AG04450 (cell line): ENCODE measurements around the gene FFAR2. TPM values are rescaled to one million over a fixed set of nuclear protein-coding genes. Genes with fewer than 3 reads are reported as not detected.

Experiments
- CTCF ChIA-PET: fragments of 300-600, 350-600 bp; formaldehyde crosslinking; extraction: SDS; loops from one replicate; lab custom pipeline; 2022; ENCODE audit warnings: antibody characterized with exemption, inconsistent platforms; lab: Charles Lee
- POLR2A ChIA-PET: fragments of 350-600 bp; formaldehyde crosslinking; extraction: SDS; loops from one replicate; lab custom pipeline; 2021; ENCODE audit warnings: antibody characterized with exemption, inconsistent platforms; lab: Yijun Ruan, JAX
- DNase-seq: peaks from one replicate; pipeline ENCODE4 v3.0.0-alpha.2; 2011; ENCODE audit warnings: low read depth, low spot score
- H3K27ac ChIP-seq: one replicate; pipeline ENCODE4 v1.5.1; 2012; ENCODE audit warnings: low read depth, low read length, control low read depth
- H3K27me3 ChIP-seq: one replicate; pipeline ENCODE4 v1.6.0; 2012; ENCODE audit warnings: low read length; ENCODE audit not compliant: control insufficient read depth, insufficient read depth
- H3K4me3 ChIP-seq: 2 replicates; pipeline ENCODE4 v1.5.1; 2011; ENCODE audit warnings: mild to moderate bottlenecking, low read depth, low read length, control low read depth
- H3K9me3 ChIP-seq: 2 replicates; pipeline ENCODE4 v1.5.1; 2012; ENCODE audit warnings: low read length; ENCODE audit not compliant: control insufficient read depth, insufficient read depth
- CTCF ChIP-seq: IDR thresholded peaks from 2 replicates; pipeline ENCODE4 v1.5.1; 2011; ENCODE audit warnings: low read depth, low read length, control low read depth, inconsistent platforms
- polyA plus RNA-seq: library from polyadenylated mRNA; depleted of rRNA; stranded (reverse); fragments of >200 nt; gene quantifications from 2 replicates; pipeline ENCODE4 v1.2.3, GENCODE V29; 2011

Gene FFAR2
- polyA plus RNA-seq, 1 experiment: not detected

- TF ChIP-seq CTCF: no peak
- POLR2A ChIA-PET: interaction anchor here (0.6 kb wide), 1 partner anchor 215 kb away, joined by 3 read pairs; no protein-coding TSS in a partner anchor
- peaks cover 5% of the 10 kb centered on the region for H3K27me3 ChIP-seq
- no peak for DNase-seq
- no peak overlapping the region for H3K27ac ChIP-seq
- CTCF ChIA-PET: no interaction called here
- no peaks in the 10 kb centered on the region; the same call in 1 of the 2 replicates for H3K9me3 ChIP-seq
- H3K4me3 ChIP-seq: no peak overlapping the region
These were observed 3.3 kb upstream of the FFAR2 start for GRCh38 chr19:35444735-35445134.

GRCh38 chr19:35445826-35446593 is 2.0 kb upstream of the FFAR2 start:
- DNase-seq: no peak
- Histone ChIP-seq H3K9me3 (no peaks in the 10 kb centered on the region; the same call in 1 of the 2 replicates), H3K27me3 (peaks cover 7% of the 10 kb centered on the region), H3K4me3 (no peak overlapping the region), H3K27ac (no peak overlapping the region)
- ChIA-PET POLR2A (no interaction called here), CTCF (no interaction called here)
- no peak for TF ChIP-seq CTCF

- no peak for TF ChIP-seq CTCF
- H3K27me3 ChIP-seq: peaks cover 7% of the 10 kb centered on the region
- H3K4me3 ChIP-seq: no peak overlapping the region
- DNase-seq: no peak
- ChIA-PET CTCF (no interaction called here), POLR2A (interaction anchor here (0.7 kb wide), 1 partner anchor 105 kb away, joined by 5 read pairs; no protein-coding TSS in a partner anchor)
- H3K27ac ChIP-seq: no peak overlapping the region
- H3K9me3 ChIP-seq: no peaks in the 10 kb centered on the region; the same call in 1 of the 2 replicates
These were observed 1.4 kb downstream of the FFAR2 start for GRCh38 chr19:35449359-35450043.

- no peaks in the 10 kb centered on the region; the same call in 1 of the 2 replicates for H3K9me3 ChIP-seq
- TF ChIP-seq CTCF: no peak
- no peak overlapping the region for H3K4me3 ChIP-seq
- DNase-seq: no peak
- H3K27ac ChIP-seq: no peak overlapping the region
- POLR2A ChIA-PET: interaction anchor here (0.7 kb wide), 1 partner anchor 74 kb away, joined by 3 read pairs; no protein-coding TSS in a partner anchor
- H3K27me3 ChIP-seq: peaks cover 5% of the 10 kb centered on the region
- CTCF ChIA-PET: interaction anchor here (0.5 kb wide), 1 partner anchor 23 kb away, joined by 4 read pairs; no protein-coding TSS in a partner anchor
These were observed 3.5 kb downstream of the FFAR2 start for GRCh38 chr19:35451338-35452096.
